SK-N-SH treated with all-trans-retinoic acid at 6 μM for 48 hours (cell line): ENCODE data around the gene YTHDC2.

Source experiments
- ATAC-seq: fragments of 200-7000 bp; cut with Tn5 transposase; 3 replicates; pipeline ENCODE4 v1.9.1; 2020; ENCODE audit warnings: mild to moderate bottlenecking, moderate library complexity
- ARNTL ChIP-seq: fragments of 450-650 bp; formaldehyde crosslinking; IDR thresholded peaks from 2 replicates; pipeline ENCODE4 v1.5.0; 2020; ENCODE audit warnings: low read depth, mild to moderate bottlenecking, moderate library complexity, borderline replicate concordance
- BACH2 ChIP-seq: fragments of 250-450 bp; sonication (Bioruptor Pico); IDR thresholded peaks from 2 replicates; pipeline ENCODE4 v1.9.0; 2021; ENCODE audit warnings: mild to moderate bottlenecking, borderline replicate concordance
- CREB5 ChIP-seq: fragments of 250-450 bp; sonication (Bioruptor Pico); IDR thresholded peaks from 2 replicates; pipeline ENCODE4 v1.5.1; 2020; ENCODE audit warnings: low read depth, mild to moderate bottlenecking, moderate library complexity
- CSDC2 ChIP-seq: fragments of 250-450 bp; sonication (Bioruptor Pico); IDR thresholded peaks from 2 replicates; pipeline ENCODE4 v1.5.0; 2020; ENCODE audit warnings: mild to moderate bottlenecking, moderate library complexity
- CSRNP3 ChIP-seq: fragments of 250-450 bp; sonication (Bioruptor Pico); IDR thresholded peaks from 2 replicates; pipeline ENCODE4 v1.5.1; 2021; ENCODE audit warnings: mild to moderate bottlenecking, moderate library complexity
- ESRRG ChIP-seq: fragments of 250-450 bp; sonication (Bioruptor Pico); IDR thresholded peaks from 2 replicates; pipeline ENCODE4 v1.6.1; 2021; ENCODE audit warnings: mild to moderate bottlenecking
- GLIS3 ChIP-seq: fragments of 250-450 bp; sonication (Bioruptor Pico); IDR thresholded peaks from 2 replicates; pipeline ENCODE4 v1.5.0; 2020; ENCODE audit warnings: mild to moderate bottlenecking, moderate library complexity
- OSR1 ChIP-seq: fragments of 250-450 bp; sonication (Bioruptor Pico); IDR thresholded peaks from 2 replicates; pipeline ENCODE4 v1.8.0; 2022; ENCODE audit warnings: moderate library complexity, mild to moderate bottlenecking, inconsistent platforms
- PATZ1 ChIP-seq: fragments of 250-450 bp; sonication (Bioruptor Pico); IDR thresholded peaks from 2 replicates; pipeline ENCODE4 v1.8.0; 2020; ENCODE audit warnings: mild to moderate bottlenecking, moderate library complexity, borderline replicate concordance
- PPARA ChIP-seq: fragments of 250-450 bp; sonication (Bioruptor Pico); IDR thresholded peaks from 2 replicates; pipeline ENCODE4 v1.5.0; 2020; ENCODE audit warnings: mild to moderate bottlenecking, borderline replicate concordance
- RARB ChIP-seq: fragments of 250-450 bp; sonication (Bioruptor Pico); IDR thresholded peaks from 2 replicates; pipeline ENCODE4 v1.8.0; 2021; ENCODE audit warnings: mild to moderate bottlenecking, moderate library complexity
- SNAI2 ChIP-seq: fragments of 250-450 bp; sonication (Bioruptor Pico); IDR thresholded peaks from 2 replicates; pipeline ENCODE4 v1.5.0; 2020; ENCODE audit warnings: mild to moderate bottlenecking, moderate library complexity
- TCF4 ChIP-seq: fragments of 250-450 bp; sonication (Bioruptor Pico); IDR thresholded peaks from 2 replicates; pipeline ENCODE4 v1.8.0; 2021; ENCODE audit warnings: mild to moderate bottlenecking, moderate library complexity, borderline replicate concordance
- TOX ChIP-seq: fragments of 250-450 bp; sonication (Bioruptor Pico); IDR thresholded peaks from 2 replicates; pipeline ENCODE4 v1.8.0; 2021; ENCODE audit warnings: mild to moderate bottlenecking, moderate library complexity, borderline replicate concordance
- ZFP3 ChIP-seq: fragments of 250-450 bp; sonication (Bioruptor Pico); IDR thresholded peaks from 2 replicates; pipeline ENCODE4 v1.5.0; 2020; ENCODE audit warnings: mild to moderate bottlenecking, moderate library complexity
- ZFP30 ChIP-seq: fragments of 450-650 bp; formaldehyde crosslinking; IDR thresholded peaks from 2 replicates; pipeline ENCODE4 v1.5.0; 2022; ENCODE audit warnings: mild to moderate bottlenecking, moderate library complexity
- ZNF565 ChIP-seq: fragments of 450-650 bp; formaldehyde crosslinking; conservative IDR thresholded peaks from 2 replicates; pipeline ENCODE4 v1.5.0; 2020; ENCODE audit warnings: low read depth, mild to moderate bottlenecking, moderate library complexity
- ZNF70 ChIP-seq: fragments of 450-650 bp; formaldehyde crosslinking; IDR thresholded peaks from 2 replicates; pipeline ENCODE4 v1.5.0; 2020; ENCODE audit warnings: mild to moderate bottlenecking, moderate library complexity

The YTHDC2 gene

GRCh38 chr5:113641715-113642114 is 128.2 kb downstream of the YTHDC2 start:
- TF ChIP-seq CSRNP3 (CRISPR knock-in tag) = no peak
- no peak for TF ChIP-seq TCF4 (CRISPR knock-in tag)
- TF ChIP-seq TOX (CRISPR knock-in tag) = no peak
- no peak for TF ChIP-seq BACH2 (CRISPR knock-in tag)
- no peak for TF ChIP-seq ZNF70 (CRISPR knock-in tag)
- no peak for TF ChIP-seq RARB (CRISPR knock-in tag)
- TF ChIP-seq OSR1 (CRISPR knock-in tag) = no peak
- no peak for TF ChIP-seq ZNF565 (CRISPR knock-in tag)
- TF ChIP-seq SNAI2 (CRISPR knock-in tag) = no peak
- no peak for TF ChIP-seq CSDC2 (CRISPR knock-in tag)
- no peak for TF ChIP-seq CREB5 (CRISPR knock-in tag)
- no peak for TF ChIP-seq ARNTL (CRISPR knock-in tag)
- no peak for TF ChIP-seq GLIS3 (CRISPR knock-in tag)
- TF ChIP-seq ZFP30 (CRISPR knock-in tag) = no peak
- TF ChIP-seq ZFP3 = no peak
- TF ChIP-seq ESRRG = no peak
- no peak for TF ChIP-seq PPARA (CRISPR knock-in tag)
- no peak for TF ChIP-seq PATZ1 (CRISPR knock-in tag)
- TF ChIP-seq, all 23 proteins: peak for 0
- no peak for ATAC-seq
